ENCODE data around the gene CDH11. TPM values are rescaled to one million over a fixed set of nuclear protein-coding genes. Genes with fewer than 3 reads are reported as not detected.

CDH11 gene
- total RNA-seq, 1 experiment from 2014 or later, result 5.4 TPM

GRCh38 chr16:65116216-65116615 is 5.6 kb downstream of the CDH11 start:
- Histone ChIP-seq H3T11ph (ENCODE audit: low read length) (no peak overlapping the region), H2BK120ac (ENCODE audit: low read depth, low read length, poor library complexity, severe bottlenecking) (no peak overlapping the region), H3K9ac (ENCODE audit: extremely low read depth, insufficient read length, low read length) (no peak overlapping the region), H3K27ac (ENCODE audit: insufficient read length, low read depth, low read length) (no peak overlapping the region), H3K9me3 (ENCODE audit: control insufficient read depth, low read depth, low read length) (no peaks in the 10 kb centered on the region), H3K23ac (ENCODE audit: insufficient read length, low read depth, low read length) (no peak overlapping the region), H3K27me3 (ENCODE audit: insufficient read depth, low read length) (peaks cover 14% of the 10 kb centered on the region), H4K5ac (ENCODE audit: insufficient read length, low read depth, low read length) (no peak overlapping the region), H3K23me2 (ENCODE audit: insufficient read length, low read depth, low read length, poor library complexity, severe bottlenecking) (peaks cover 13% of the 10 kb centered on the region), H4K20me1 (ENCODE audit: control insufficient read depth, insufficient read depth, insufficient read length) (no peaks in the 10 kb centered on the region), H3K79me1 (ENCODE audit: insufficient read depth, low read depth, low read length, poor library complexity, severe bottlenecking) (no peaks in the 10 kb centered on the region), H2BK15ac (ENCODE audit: low read depth, low read length) (no peak overlapping the region), H4K8ac (replicated peaks; ENCODE audit: insufficient read length, low read depth, low read length) (no peak overlapping the region), H3K56ac (ENCODE audit: insufficient read length, low read depth, low read length) (no peak overlapping the region), H2AK5ac (ENCODE audit: insufficient read length, low read length) (no peak overlapping the region), H3K4me2 (ENCODE audit: insufficient read depth, insufficient read length, low read length) (no peak overlapping the region), H2BK20ac (ENCODE audit: low read depth, low read length, poor library complexity, severe bottlenecking) (no peak overlapping the region), H3K4ac (ENCODE audit: low read depth, low read length) (no peak overlapping the region), H3K79me2 (ENCODE audit: insufficient read depth, low read length) (no peaks in the 10 kb centered on the region), H3K18ac (ENCODE audit: insufficient read length, low read depth, low read length) (no peak overlapping the region), H2BK5ac (ENCODE audit: insufficient read length, low read length) (no peak overlapping the region), H3K14ac (ENCODE audit: insufficient read depth, low read length) (no peak overlapping the region), H2AFZ (ENCODE audit: low read length) (no peak overlapping the region), H4K91ac (ENCODE audit: insufficient read length, low read depth, low read length) (no peak overlapping the region), H2BK12ac (ENCODE audit: insufficient read length, low read depth, low read length) (no peak overlapping the region), H3K4me1 (ENCODE audit: insufficient read depth, low read length) (no peaks in the 10 kb centered on the region; the same call in 1 of the 2 replicates)
- Mint-ChIP-seq H3K27me3 (ENCODE audit: low read depth) (peaks cover 34% of the 10 kb centered on the region), H3K9me3 (no peaks in the 10 kb centered on the region), H3K36me3 (ENCODE audit: insufficient read depth in 1 of 3, low read depth in 3 of 3) (no peaks in the 10 kb centered on the region; a peak in 1 of 7 replicates), H3K4me1 (peaks cover 22 to 32% of the 10 kb centered on the region in 2 experiments), H3K4me3 (no peak overlapping the region), H3K27ac (no peak overlapping the region)
- no peak for TF ChIP-seq CTCF (conservative IDR thresholded peaks at IDR 0.05)
- WGBS (ENCODE audit: extremely low coverage, insufficient read length, low lambda C conversion rate), result no CpG with 5 or more reads among the region's 4 CpGs
- no peak for DNase-seq
